SK-MEL-5 (cell line): Measurements from ENCODE around the gene ATM. TPM values are rescaled to one million over a fixed set of nuclear protein-coding genes. Genes with fewer than 3 reads are reported as not detected.

Experiments
- DNase-seq: peaks from one replicate; pipeline ENCODE4 v3.0.0-alpha.2; 2016; ENCODE audit warnings: low read depth, low spot score
- in situ Hi-C: cut with HindIII; loops from 2 replicates; pipeline ENCODE4 v1.10.0; 2016; ENCODE audit warnings: low sequenced_read_pairs, high pct_unique_total_duplicates, low pct_unique_long_range_greater_than_20kb
- polyA plus RNA-seq, 2 experiments: library from polyadenylated mRNA; depleted of rRNA; stranded (reverse); fragments of >200 nt; gene quantifications; 2 replicates each; pipeline ENCODE4 v1.2.3, GENCODE V29; 2015
- total RNA-seq: library from RNA; depleted of rRNA; stranded (reverse); fragments of >200 nt; shearing (Covaris generic); gene quantifications from 2 replicates; pipeline ENCODE4 v1.2.3, GENCODE V29; 2014; rRNA removed

ATM gene, protein sequence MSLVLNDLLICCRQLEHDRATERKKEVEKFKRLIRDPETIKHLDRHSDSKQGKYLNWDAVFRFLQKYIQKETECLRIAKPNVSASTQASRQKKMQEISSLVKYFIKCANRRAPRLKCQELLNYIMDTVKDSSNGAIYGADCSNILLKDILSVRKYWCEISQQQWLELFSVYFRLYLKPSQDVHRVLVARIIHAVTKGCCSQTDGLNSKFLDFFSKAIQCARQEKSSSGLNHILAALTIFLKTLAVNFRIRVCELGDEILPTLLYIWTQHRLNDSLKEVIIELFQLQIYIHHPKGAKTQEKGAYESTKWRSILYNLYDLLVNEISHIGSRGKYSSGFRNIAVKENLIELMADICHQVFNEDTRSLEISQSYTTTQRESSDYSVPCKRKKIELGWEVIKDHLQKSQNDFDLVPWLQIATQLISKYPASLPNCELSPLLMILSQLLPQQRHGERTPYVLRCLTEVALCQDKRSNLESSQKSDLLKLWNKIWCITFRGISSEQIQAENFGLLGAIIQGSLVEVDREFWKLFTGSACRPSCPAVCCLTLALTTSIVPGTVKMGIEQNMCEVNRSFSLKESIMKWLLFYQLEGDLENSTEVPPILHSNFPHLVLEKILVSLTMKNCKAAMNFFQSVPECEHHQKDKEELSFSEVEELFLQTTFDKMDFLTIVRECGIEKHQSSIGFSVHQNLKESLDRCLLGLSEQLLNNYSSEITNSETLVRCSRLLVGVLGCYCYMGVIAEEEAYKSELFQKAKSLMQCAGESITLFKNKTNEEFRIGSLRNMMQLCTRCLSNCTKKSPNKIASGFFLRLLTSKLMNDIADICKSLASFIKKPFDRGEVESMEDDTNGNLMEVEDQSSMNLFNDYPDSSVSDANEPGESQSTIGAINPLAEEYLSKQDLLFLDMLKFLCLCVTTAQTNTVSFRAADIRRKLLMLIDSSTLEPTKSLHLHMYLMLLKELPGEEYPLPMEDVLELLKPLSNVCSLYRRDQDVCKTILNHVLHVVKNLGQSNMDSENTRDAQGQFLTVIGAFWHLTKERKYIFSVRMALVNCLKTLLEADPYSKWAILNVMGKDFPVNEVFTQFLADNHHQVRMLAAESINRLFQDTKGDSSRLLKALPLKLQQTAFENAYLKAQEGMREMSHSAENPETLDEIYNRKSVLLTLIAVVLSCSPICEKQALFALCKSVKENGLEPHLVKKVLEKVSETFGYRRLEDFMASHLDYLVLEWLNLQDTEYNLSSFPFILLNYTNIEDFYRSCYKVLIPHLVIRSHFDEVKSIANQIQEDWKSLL (N-terminal part only)
- total RNA-seq = 142 and 156 TPM in 2 replicates
- 65.5 and 65.8 TPM in 2 replicates for polyA plus RNA-seq (2015; cell fraction: cytosol; rRNA removed)
- polyA plus RNA-seq (2015; cell fraction: nucleus; rRNA removed) = 420 and 472 TPM in 2 replicates

DNA sequence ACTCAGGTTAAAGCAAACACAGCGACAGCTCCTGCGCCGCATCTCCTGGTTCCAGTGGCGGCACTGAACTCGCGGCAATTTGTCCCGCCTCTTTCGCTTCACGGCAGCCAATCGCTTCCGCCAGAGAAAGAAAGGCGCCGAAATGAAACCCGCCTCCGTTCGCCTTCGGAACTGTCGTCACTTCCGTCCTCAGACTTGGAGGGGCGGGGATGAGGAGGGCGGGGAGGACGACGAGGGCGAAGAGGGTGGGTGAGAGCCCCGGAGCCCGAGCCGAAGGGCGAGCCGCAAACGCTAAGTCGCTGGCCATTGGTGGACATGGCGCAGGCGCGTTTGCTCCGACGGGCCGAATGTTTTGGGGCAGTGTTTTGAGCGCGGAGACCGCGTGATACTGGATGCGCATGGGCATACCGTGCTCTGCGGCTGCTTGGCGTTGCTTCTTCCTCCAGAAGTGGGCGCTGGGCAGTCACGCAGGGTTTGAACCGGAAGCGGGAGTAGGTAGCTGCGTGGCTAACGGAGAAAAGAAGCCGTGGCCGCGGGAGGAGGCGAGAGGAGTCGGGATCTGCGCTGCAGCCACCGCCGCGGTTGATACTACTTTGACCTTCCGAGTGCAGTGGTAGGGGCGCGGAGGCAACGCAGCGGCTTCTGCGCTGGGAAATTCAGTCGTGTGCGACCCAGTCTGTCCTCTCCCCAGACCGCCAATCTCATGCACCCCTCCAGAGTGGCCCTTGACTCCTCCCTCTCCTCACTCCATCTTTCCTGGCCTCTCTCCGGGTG lies at the start of gene ATM, which contains the start of gene NPAT:
Gene ATM, plus strand, starts transcription at position 494 of the 774 bp plus-strand sequence. CDS start 4,558 bp downstream, outside the sequence.
Gene NPAT, minus strand, starts transcription at position 65 of the 774 bp plus-strand sequence. CDS start 102 bp downstream, outside the sequence.
- in situ Hi-C loops = no loop called here
- DNase-seq = peak; percentile 98

GRCh38 chr11:108177570-108177969 lies 45.3 kb upstream of the ATM start:
- in situ Hi-C loops = no loop called here
- no peak for DNase-seq

- no peak for DNase-seq
- in situ Hi-C loops = no loop called here
These were observed 29.1 kb upstream of the ATM start for GRCh38 chr11:108193725-108194124.

DNA sequence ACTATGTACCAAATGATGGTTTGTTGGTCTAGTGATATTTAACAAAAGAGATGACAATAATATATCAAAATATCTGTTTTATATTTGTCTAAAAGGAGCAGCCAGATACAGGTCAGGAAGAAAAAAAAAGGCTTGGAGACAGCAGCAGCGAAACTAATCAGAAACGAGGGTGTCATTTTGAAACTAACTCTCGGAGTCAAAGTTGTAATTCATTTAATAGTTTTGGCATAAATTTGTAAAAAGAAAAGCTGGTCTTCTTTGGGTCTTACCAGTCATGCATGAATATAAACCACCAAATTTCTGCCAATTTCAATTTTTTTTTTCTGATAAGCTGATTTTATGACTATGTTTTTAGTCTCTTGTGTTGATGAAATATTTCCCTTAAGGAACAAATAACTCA lies 26.0 kb upstream of the ATM start:
- in situ Hi-C loops = no loop called here
- DNase-seq = no peak

- in situ Hi-C loops = no loop called here
- no peak for DNase-seq
These were observed 25.5 kb upstream of the ATM start for GRCh38 chr11:108197351-108197750.

- no peak for DNase-seq
- in situ Hi-C loops = no loop called here
These were observed 24.0 kb upstream of the ATM start for GRCh38 chr11:108198833-108199232.

GRCh38 chr11:108199446-108200321 lies 23.2 kb upstream of the ATM start:
- peak; percentile 91 for DNase-seq
- in situ Hi-C loops = no loop called here

GRCh38 chr11:108203075-108203474 lies 19.8 kb upstream of the ATM start:
- DNase-seq = no peak

GRCh38 chr11:108204376-108204775 lies 18.5 kb upstream of the ATM start:
- in situ Hi-C loops = no loop called here
- no peak for DNase-seq

More at GRCh38 chr11:108203075-108203474, 19.8 kb upstream of the ATM start:
- in situ Hi-C loops = no loop called here

DNA sequence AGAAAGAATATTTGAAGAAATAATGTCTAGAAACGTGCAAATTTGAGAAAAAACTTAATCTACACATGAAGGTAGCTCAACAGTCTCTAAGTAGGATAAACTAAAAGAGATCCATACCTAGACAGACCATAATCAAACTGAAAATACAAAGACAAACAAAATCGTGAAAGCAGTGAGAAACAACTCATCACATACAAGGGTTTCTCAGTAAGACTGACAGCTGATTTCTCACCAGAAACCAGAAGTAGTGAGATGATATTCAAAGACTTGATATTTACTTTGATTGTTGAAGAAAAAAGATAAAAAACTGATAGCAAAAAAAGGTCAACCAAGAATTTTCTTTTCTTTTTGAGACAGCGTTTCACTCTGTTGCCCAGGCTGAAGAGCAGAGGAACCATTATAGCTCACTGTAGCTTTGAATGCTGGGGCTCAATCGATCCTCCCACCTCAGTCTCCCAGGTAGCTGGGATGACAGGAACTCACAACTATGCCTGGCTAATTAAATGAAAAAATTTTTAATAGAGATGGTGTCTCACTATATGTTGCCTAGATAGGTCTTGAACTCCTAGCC lies 17.9 kb upstream of the ATM start:
- in situ Hi-C loops = no loop called here
- DNase-seq = no peak

DNA sequence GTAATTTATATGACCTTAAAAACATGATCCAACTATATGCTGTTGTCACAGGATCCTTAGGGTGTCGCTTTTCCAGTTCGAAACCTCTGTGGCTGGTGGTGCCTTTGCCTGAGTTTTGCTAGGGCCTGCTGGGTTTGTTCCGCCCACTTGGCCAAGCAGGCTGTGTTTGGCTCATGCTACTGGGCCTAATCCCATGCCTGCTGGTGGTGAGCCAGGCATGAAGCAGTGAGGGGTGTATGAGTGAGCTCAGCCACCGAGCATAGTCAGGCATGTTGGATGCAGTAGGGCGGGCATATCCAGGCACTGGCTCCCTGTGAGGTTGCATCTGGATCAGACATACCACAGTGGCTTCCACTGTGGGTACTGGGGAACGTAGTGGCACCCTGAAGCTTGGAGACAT lies 16.7 kb upstream of the ATM start:
- in situ Hi-C loops = no loop called here
- DNase-seq = no peak

- in situ Hi-C loops = no loop called here
- no peak for DNase-seq
These were observed 15.7 kb upstream of the ATM start for GRCh38 chr11:108206969-108207682.

DNA sequence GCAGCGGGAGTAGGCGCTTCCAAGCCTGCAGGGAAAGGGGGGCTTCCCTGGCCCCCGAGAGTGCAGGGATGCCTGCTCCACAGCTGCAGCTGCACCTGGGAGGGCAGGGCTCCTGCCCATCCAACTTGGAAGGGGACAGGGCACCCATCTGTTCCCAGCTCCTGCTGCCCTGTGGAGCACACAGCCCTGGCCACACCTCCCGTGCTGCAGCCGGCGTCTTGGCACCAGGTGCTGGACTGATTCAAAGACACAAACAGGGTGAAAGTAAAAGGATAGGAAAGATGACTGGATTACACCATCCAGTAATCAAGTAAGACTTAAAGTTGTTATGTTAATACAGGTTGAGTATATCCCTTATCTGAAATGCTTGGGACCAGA lies 15.2 kb upstream of the ATM start:
- in situ Hi-C loops = no loop called here
- no peak for DNase-seq

- in situ Hi-C loops = no loop called here
- DNase-seq = no peak
These were observed 12.4 kb upstream of the ATM start for GRCh38 chr11:108210441-108210840.

DNA sequence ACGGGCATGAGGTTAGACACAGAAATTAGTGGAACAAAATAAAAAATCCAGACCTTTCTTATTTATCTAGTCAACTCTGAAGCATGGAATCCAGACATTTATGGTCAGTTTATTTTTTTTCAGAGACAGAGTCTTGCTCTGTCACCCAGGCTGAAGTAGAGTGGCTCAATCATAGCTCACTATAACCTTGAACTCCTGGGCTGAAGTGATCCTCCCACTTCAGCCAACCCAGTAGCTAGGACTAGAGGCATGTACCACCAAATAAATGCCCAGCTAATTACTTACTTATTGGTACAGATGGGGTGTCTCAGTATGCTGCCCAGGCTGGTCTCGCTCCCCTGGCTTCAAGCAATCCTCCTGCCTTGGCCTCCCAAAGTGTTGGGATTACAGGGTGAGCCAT lies 9.1 kb upstream of the ATM start:
- DNase-seq = no peak
- in situ Hi-C loops = no loop called here
